IPS-20b (cell line): ENCODE data around the gene NAGLU.
A peak's percentile ranks its signal among the peaks of the same experiment; 100 is the strongest.

Experiments used
- H3K27ac ChIP-seq: one replicate; pipeline ENCODE4 v1.5.1; 2013; ENCODE audit warnings: low read length
- H3K27me3 ChIP-seq: 2 replicates; pipeline ENCODE4 v1.6.1; 2013; ENCODE audit warnings: mild to moderate bottlenecking, low read length, inconsistent platforms; ENCODE audit not compliant: insufficient read depth
- H3K36me3 ChIP-seq: 2 replicates; pipeline ENCODE4 v1.6.1; 2013; ENCODE audit warnings: low read depth, mild to moderate bottlenecking, inconsistent platforms, low read length, moderate library complexity; ENCODE audit not compliant: insufficient read depth
- H3K4me1 ChIP-seq: 2 replicates; pipeline ENCODE4 v1.6.1; 2013; ENCODE audit warnings: mild to moderate bottlenecking, control low read depth, inconsistent platforms, low read length, moderate library complexity; ENCODE audit not compliant: insufficient read depth
- H3K4me3 ChIP-seq: 2 replicates; pipeline ENCODE4 v1.5.1; 2013; ENCODE audit warnings: mild to moderate bottlenecking, low read length, inconsistent platforms
- H3K9ac ChIP-seq: 2 replicates; pipeline ENCODE4 v1.6.1; 2013; ENCODE audit warnings: low read depth, mild to moderate bottlenecking, inconsistent platforms, low read length, moderate library complexity
- H3K9me3 ChIP-seq: 2 replicates; pipeline ENCODE4 v1.6.1; 2013; ENCODE audit warnings: mild to moderate bottlenecking, low read depth, low read length, inconsistent platforms; ENCODE audit not compliant: insufficient read depth

The NAGLU gene

DNA sequence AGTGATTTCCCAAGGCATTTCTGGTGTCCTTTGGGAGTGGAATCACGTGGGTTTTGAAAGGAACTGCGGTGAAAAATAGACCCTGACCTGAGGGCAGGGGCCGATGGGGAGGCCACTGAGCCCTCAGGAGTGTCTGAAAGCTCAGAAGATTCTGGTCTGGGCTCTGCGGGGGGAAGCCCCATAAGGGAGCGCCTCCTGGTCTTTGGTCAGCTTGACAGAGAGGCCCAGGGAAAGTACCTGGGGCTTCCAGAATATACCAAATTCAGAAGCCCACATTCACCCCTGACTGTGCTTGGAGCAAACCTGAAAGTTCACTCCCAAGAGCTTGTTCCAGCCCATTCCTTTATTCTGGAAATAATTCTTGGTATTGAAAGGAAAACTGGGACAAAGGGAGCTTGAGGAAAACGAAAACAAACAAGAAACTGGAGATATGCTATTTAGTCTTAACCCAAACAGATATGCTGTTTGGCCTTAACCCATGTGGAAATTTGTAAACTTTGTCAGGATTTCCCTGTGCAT is 23.2 kb upstream of the NAGLU start:
- Histone ChIP-seq H3K4me1 (no peaks in the 10 kb centered on the region), H3K36me3 (peaks cover 45% of the 10 kb centered on the region), H3K9ac (no peak overlapping the region), H3K9me3 (no peaks in the 10 kb centered on the region), H3K27me3 (no peaks in the 10 kb centered on the region), H3K27ac (no peak overlapping the region), H3K4me3 (no peak overlapping the region)

GRCh38 chr17:42513686-42514085 is 22.4 kb upstream of the NAGLU start:
- no peak overlapping the region for H3K4me3 ChIP-seq
- no peak overlapping the region for H3K9ac ChIP-seq
- no peaks in the 10 kb centered on the region for H3K4me1 ChIP-seq
- H3K27me3 ChIP-seq: no peaks in the 10 kb centered on the region
- no peaks in the 10 kb centered on the region for H3K9me3 ChIP-seq
- peaks cover 36% of the 10 kb centered on the region for H3K36me3 ChIP-seq
- H3K27ac ChIP-seq: no peak overlapping the region

DNA sequence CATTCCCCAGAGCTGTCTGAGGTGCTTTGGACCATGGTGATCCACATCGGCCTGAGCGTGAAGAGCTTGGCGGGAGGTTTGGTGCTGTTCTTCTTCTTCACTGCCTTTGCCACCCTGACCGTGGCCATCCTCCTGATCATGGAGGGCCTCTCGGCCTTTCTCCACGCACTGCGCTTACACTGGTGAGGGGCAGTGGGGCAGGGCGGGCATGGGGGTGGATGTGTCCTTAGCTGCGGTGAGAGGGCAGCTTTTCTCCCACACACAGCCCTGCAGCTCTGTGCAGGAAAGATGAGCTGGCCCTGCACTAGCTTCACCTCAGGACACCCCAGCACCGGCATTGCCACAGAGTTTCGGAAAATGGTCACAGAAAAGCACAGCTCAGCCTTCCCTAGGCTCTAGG is 21.8 kb upstream of the NAGLU start:
- H3K9ac ChIP-seq: no peak overlapping the region

DNA sequence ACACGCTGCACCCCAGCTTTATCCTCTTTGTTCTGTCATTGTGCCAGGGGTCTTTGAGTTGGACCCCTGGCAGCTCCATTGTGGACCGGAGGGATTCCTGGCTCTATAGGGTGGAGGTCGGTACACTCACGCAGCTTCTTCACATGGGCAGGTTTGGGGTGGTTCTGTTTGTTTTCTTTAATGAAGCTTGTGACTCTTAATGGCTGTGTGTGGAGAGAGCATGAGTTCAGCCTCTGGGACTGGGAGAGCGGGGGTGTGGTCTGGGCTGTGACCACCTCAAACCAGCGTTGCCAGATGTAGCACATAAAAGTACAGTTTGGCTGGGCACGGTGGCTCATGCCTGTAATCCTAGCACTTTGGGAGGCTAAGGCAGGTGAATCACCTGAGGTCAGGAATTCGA is 21.2 kb upstream of the NAGLU start:
- H3K4me1 ChIP-seq: peaks cover 10% of the 10 kb centered on the region
- H3K36me3 ChIP-seq: peaks cover 24% of the 10 kb centered on the region
- no peak overlapping the region for H3K4me3 ChIP-seq

More for the DNA sequence above, 21.8 kb upstream of the NAGLU start:
- H3K4me1 ChIP-seq: peaks cover 6% of the 10 kb centered on the region
- H3K27ac ChIP-seq: no peak overlapping the region
- no peaks in the 10 kb centered on the region for H3K9me3 ChIP-seq
- H3K4me3 ChIP-seq: no peak overlapping the region
- no peaks in the 10 kb centered on the region for H3K27me3 ChIP-seq
- H3K36me3 ChIP-seq: peaks cover 30% of the 10 kb centered on the region

GRCh38 chr17:42517516-42517915 is 18.5 kb upstream of the NAGLU start:
- peaks cover 19% of the 10 kb centered on the region for H3K4me1 ChIP-seq
- no peak overlapping the region for H3K9ac ChIP-seq
- H3K4me3 ChIP-seq: no peak overlapping the region
- H3K27me3 ChIP-seq: no peaks in the 10 kb centered on the region
- H3K9me3 ChIP-seq: no peaks in the 10 kb centered on the region
- H3K36me3 ChIP-seq: peaks cover 31% of the 10 kb centered on the region
- H3K27ac ChIP-seq: no peak overlapping the region

More for the DNA sequence above, 21.2 kb upstream of the NAGLU start:
- Histone ChIP-seq H3K9ac (no peak overlapping the region), H3K27me3 (no peaks in the 10 kb centered on the region), H3K9me3 (no peaks in the 10 kb centered on the region), H3K27ac (no peak overlapping the region)

DNA sequence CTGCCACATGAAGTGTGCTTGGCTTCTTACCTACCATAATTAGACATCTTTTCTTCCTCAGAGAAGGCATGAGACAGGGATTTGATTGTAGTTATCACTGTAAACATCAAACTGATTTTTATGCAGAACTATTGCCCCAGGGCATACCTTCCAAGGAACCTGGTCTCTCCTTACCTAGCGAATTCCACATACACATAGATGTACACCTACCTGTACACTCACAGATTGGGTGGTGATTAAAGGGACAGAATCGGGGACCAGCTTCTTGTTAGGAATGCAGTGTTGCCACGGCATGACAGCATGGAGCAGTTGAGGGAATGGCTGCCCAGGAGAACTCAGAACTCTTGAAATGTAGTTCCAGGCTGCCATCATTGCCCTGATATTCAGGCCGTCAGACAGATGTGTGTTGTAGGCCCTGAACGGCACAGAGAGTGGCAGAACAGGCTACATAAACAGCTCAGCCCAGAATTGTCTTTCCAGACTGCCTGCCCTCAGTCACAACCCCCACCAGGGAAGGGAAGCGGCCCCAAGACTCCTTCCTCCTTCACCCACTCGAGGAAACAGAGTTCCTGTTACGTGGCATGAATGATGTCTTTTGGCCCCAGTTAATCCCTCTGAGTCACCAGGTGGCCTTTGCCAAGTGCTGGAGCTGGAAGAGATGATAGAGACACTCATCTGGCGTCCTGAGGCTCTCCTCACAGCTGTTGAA is 17.8 kb upstream of the NAGLU start:
- Histone ChIP-seq H3K9ac (no peak overlapping the region), H3K27ac (no peak overlapping the region), H3K27me3 (no peaks in the 10 kb centered on the region)

GRCh38 chr17:42518755-42519545 is 17.1 kb upstream of the NAGLU start:
- H3K9ac ChIP-seq: peak overlapping the region; percentile 6; the same call in 1 of the 2 replicates
- no peaks in the 10 kb centered on the region for H3K27me3 ChIP-seq
- H3K4me1 ChIP-seq: peaks cover 19% of the 10 kb centered on the region
- no peak overlapping the region for H3K27ac ChIP-seq
- peaks cover 26% of the 10 kb centered on the region for H3K36me3 ChIP-seq
- H3K9me3 ChIP-seq: no peaks in the 10 kb centered on the region
- peak overlapping the region; percentile 41; the same call in 1 of the 2 replicates for H3K4me3 ChIP-seq

More for the DNA sequence above, 17.8 kb upstream of the NAGLU start:
- peaks cover 19% of the 10 kb centered on the region for H3K4me1 ChIP-seq
- no peaks in the 10 kb centered on the region for H3K9me3 ChIP-seq
- peaks cover 31% of the 10 kb centered on the region for H3K36me3 ChIP-seq
- H3K4me3 ChIP-seq: no peak overlapping the region

DNA sequence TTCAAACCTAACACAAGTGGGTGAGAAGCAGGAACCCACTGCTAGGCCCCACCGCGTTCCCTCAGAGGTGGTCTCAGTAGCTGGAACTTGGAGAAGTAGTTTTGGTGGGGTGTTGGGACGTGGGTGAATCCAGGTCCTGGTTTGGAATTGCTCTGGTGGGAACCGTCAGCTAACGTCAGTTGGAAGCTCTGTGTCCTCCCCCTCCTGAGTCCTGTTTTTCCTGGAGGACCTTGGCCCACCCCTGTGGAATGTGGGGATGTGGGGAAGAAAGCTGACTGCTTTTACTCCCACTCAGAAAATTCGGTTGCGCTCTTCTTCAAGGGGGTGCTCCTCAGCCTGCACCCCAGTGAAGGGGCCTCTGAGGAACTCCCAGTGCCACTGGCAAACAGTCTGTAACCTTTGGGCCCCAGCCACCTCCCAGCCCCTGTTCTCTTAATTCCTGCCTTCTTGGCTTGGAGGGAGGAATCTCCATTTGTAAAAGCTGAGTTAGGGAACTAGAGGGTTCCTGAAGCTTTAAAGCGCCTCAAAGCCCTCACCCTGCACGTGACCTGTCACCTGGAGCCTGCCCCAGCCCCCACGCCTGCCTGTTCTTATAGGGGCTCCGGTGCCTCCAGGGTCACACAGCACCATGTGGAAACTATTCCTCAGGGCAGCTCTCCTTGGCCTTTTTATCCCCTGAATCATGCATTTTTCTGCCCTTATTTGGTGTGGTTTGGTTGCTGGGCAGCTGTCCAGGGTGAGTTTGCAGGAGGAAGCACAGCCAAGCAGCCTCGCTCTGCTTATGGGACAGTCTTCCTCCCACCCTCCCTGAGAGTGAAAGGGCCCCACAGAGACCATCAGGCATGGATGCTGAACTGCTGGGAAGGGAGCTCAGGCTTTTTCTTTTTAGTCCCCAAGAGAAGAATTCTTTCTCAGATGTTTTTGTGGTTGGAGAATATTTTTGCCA is 16.2 kb upstream of the NAGLU start:
- Histone ChIP-seq H3K4me1 (peaks cover 19% of the 10 kb centered on the region), H3K27me3 (no peaks in the 10 kb centered on the region), H3K9me3 (no peaks in the 10 kb centered on the region), H3K36me3 (peaks cover 18% of the 10 kb centered on the region), H3K4me3 (peak overlapping the region; percentile 41; the same call in 1 of the 2 replicates), H3K27ac (no peak overlapping the region), H3K9ac (peak overlapping the region; percentile 39; the same call in 1 of the 2 replicates)

GRCh38 chr17:42520540-42520951 is 15.5 kb upstream of the NAGLU start:
- no peak overlapping the region for H3K27ac ChIP-seq
- H3K27me3 ChIP-seq: no peaks in the 10 kb centered on the region
- H3K4me1 ChIP-seq: peaks cover 19% of the 10 kb centered on the region
- no peak overlapping the region for H3K4me3 ChIP-seq
- peaks cover 17% of the 10 kb centered on the region for H3K36me3 ChIP-seq
- peak overlapping the region; percentile 39; the same call in 1 of the 2 replicates for H3K9ac ChIP-seq
- no peaks in the 10 kb centered on the region for H3K9me3 ChIP-seq

- peaks cover 19% of the 10 kb centered on the region for H3K4me1 ChIP-seq
These were observed 15.0 kb upstream of the NAGLU start for GRCh38 chr17:42521036-42521435.

GRCh38 chr17:42521666-42522262 is 14.3 kb upstream of the NAGLU start:
- Histone ChIP-seq H3K9ac (no peak overlapping the region), H3K27me3 (no peaks in the 10 kb centered on the region), H3K4me3 (no peak overlapping the region), H3K36me3 (peaks cover 14% of the 10 kb centered on the region), H3K4me1 (peaks cover 19% of the 10 kb centered on the region), H3K27ac (no peak overlapping the region), H3K9me3 (no peaks in the 10 kb centered on the region)

More at GRCh38 chr17:42521036-42521435, 15.0 kb upstream of the NAGLU start:
- H3K4me3 ChIP-seq: no peak overlapping the region
- no peak overlapping the region for H3K9ac ChIP-seq
- H3K9me3 ChIP-seq: no peaks in the 10 kb centered on the region
- H3K27me3 ChIP-seq: no peaks in the 10 kb centered on the region
- H3K36me3 ChIP-seq: peaks cover 17% of the 10 kb centered on the region
- no peak overlapping the region for H3K27ac ChIP-seq
